Stimulated activated CD4-positive, alpha-beta T cell treated with anti-CD3 and anti-CD28 coated beads, TNF-alpha, amount 100 ng/mL, for 1 hour (primary cell): Measurements from ENCODE around the gene ABL1.

ENCODE experiments used
- DNase-seq, 3 donors: peaks; one replicate each; pipeline ENCODE4 v3.0.0-alpha.2; 2020; ENCODE audit warnings: low read depth in 3 of 3, low spot score in 1 of 3

The ABL1 gene

DNA sequence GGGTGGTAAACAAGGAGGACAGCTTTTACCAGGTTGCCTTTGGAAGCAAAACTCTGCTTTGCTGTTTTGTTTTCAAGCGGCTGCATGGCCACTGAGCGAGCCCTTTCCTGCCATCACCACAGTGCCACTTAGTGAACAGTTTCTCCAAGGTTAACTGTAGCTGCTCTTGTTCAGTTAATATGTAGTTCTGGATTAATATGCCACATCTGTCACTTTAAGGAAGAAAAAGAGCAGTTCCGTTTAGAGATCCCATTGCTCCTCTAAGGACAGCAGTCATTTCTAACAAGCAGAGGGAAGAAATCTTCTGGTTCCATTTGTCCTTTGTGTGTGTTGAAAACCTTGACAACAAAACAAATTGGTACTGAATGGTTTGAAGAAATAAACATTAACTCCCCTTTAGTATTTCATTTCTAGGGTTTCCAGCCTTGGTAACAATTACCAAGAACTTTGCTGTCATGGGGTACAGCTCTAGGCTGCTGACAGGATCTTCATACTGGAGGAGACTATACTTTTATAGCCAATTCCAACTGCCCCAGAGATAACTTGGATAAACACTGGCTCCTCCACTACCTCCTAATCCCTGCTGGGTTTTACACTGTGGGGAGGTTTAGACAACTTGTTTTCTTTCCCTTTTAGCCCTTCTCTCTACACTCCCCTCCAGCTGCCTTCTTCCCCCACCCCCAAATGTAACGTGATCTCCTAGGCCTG is 10.3 kb upstream of the ABL1 start:
- no peak for DNase-seq

DNA sequence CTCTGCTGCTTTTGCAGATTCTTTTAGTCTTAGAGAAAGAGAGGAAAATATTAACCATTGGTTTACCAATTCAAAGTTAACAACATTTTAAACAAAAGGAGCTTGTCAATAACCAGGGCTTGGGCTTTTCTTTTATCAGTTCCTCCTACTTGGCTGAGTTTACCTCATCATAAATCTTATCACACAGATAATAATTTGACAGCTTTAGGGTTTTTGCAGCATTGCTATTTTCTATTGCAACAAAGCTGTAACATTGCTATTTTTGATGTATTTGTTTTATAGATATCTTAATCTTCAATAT is 9.8 kb upstream of the ABL1 start:
- no peak for DNase-seq

- no peak for DNase-seq
These were observed 9.2 kb upstream of the ABL1 start for GRCh38 chr9:130825809-130826208.

GRCh38 chr9:130829762-130830161 is 5.3 kb upstream of the ABL1 start:
- no peak for DNase-seq

DNA sequence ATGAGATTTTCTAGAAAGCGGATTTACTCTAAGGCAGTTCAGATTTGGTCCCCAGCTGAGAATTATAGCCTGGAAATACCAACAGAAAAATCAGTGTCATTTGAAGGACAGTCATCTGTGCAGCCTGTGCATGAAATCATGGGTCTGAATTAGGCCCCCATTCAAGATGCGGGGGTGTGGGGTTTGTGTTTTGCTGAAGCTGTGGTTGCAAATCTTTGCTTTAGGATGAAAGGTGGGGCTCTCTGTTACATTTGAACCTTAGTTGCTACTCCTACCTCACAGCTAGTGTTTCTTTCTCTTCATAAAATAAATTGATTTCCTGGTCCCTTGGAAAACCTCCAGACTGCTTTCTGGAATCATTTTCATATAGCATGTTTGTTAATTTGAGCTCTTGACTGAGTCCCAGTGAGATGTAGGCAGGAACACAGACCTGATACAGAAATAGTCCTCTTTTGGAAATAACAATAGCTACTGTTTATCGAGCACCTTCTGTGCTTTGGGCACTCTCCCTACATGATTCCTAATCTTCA is 4.8 kb upstream of the ABL1 start:
- no peak for DNase-seq

GRCh38 chr9:130831077-130831476 is 4.0 kb upstream of the ABL1 start:
- DNase-seq = no peak

DNA sequence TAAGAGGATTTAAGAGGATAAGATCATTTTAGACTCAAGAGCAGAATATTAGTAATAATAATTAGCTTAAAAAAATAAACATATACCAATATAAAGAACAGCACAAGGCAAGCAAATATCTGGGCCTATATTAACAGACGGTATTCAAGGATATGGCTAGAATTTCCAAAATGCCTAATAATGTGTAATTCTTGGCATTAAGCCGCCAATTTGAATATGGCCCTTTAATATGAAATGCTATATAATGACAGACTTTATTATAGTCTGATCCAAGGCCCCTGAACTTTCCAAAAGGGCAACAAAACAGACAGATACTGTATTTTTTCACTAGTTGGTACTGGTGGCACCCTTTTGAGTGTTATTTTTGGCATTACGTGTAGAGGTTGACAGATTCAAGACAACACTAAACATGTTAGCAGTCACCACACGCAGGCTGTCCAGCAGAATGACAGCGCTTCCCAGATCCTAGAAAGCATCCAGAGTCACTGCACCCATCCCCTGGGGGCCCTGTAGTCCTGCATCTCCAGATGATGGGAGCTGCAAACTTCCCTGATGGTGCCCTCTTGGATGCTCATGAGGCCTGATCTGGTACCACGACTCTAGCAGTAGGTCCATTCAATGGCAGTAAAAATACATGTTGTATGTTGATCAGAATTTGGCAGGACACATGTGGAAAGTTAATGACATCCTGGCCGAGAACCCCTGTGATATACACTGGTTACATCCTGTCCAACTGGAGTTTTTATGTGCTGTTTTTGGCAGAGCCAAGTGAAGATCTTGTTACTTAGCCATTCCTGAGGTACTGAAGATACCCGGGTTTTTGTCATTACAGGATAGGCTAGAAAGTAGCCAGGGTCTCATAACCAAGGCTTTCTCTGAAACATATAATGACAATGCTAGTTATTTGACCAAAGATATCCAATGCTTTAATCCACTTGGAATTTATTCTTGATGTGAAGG is 1.7 kb upstream of the ABL1 start:
- DNase-seq = no peak

DNA sequence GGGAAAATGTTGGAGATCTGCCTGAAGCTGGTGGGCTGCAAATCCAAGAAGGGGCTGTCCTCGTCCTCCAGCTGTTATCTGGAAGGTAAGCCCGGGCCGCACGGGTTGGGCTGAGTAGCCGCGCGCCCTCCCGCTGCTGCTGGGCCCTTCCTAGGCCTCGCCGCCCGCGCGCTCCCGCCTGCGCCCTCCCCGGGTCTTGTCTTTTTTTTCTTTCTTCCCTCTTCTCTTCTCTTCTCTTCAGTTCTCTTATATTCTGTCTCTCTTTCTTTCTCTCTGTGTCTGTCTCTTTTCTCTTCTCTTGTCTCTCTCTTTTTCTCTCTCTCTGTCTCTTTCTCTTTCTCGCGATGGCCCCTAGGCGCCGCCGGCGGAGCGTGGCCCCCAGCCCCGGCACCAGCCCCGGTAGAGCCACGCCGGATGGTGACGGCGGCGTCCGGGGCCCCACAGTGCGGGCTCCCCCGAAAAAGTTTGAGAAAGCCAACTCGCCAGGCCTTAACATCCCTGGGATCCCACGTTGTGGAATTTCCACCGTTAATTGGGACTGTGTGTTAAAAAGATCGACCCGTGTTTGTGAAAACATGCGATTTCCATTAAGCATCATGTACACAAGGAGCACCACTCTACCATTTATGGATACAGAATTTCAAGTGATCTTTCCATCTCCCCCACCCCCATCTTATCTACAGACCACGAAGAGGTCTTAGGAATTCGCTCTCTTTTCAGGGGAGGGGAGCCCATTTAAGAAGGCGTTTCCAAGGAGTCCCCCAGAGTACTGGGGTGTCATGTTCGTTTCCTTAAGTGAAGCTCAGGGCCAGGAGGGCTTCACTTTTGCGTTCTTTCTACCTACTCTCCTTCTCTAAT is 616 bp downstream of the ABL1 start:
- DNase-seq = peak in 1 of 3 donors; percentile 35

- DNase-seq = no peak
These were observed 2.0 kb downstream of the ABL1 start for GRCh38 chr9:130837002-130837511.

- no peak for DNase-seq
These were observed 2.6 kb downstream of the ABL1 start for GRCh38 chr9:130837643-130838042.

DNA sequence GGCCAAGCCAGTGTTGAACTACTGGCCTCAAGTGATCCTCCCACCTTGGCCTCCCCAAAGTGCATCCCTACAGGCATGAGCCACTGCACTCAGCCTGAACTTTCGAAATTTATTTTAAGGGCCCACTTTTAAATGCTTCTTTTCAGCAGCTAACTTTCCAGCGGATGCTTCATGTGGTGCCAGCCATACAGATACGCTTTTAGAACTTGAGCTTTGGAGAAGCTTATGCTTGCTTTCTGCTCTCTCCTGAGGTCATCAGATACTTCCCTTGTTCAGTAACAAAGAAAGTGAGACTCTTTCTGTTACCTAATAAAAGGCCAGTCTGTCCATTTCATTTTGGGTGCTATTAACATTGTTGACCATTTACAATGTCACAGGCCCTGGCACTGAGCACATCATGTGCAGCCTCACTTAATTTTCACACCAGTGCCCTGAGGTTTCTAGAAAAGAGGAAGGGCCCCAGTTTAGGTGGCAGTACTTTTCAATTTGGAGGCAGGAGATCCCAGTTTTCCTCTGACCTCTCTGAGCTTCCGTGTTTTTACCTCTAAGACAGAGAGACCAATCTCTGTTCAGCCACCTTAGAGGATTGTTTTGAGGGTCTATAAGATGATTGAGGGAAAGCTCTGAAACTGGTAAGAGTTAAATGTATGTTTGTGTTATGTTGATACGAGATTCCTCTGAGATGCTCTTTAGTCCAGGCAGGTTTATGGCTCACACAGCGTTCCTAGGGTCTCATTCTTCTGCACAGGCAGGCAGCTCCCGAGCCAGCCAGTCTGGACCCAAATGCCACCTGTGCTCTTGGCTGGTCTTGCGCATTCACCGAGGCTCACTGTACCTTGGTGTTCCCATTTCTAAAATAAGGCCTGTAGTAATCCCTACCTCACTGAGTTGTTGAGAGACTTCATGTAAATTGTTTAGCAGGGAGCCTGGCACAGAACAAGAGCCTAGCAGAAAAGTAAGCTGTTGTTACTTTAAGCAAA is 4.4 kb downstream of the ABL1 start:
- no peak for DNase-seq

GRCh38 chr9:130842545-130842944 is 7.5 kb downstream of the ABL1 start:
- no peak for DNase-seq

DNA sequence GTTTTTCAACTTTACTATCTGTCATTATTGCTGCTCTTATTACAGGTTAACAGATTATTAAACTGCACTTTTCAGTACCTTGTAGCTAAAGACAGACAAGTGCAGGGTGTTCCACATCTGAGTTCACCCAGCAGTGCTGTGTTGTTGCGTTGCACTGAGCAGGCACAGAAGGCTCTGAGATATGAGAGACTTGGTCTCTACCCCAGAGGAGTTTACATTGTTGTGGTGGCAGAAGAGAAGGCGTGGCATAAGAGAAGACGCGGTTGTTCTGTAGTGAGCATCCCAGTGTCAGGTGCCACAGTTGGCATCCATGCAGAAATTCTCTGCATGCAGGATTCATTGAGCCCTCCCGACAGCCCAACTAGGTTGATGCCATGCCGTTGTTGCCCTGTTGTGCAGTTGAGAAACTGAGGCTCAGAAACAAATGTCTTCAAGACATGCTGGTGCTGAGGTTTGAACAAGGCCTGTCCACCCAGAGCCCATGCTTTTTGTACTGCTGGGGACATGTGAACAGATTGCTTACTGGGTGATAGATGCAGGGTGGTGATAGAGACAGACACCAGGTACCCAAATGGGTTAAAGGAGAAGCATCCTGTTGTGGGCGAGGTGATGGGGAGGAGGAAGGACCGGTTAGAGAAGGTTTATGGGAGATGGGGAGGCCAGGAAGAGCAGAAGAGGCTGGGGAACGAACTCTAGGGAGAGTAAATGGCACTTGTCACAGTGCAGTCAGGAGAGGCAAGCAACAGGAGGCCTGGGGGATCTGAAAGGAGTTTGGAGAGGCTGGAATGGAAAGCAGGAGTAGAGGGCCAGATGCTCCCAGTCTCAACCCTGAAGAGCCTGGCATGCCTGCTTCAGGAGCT is 8.2 kb downstream of the ABL1 start:
- no peak for DNase-seq

- no peak for DNase-seq
These were observed 9.0 kb downstream of the ABL1 start for GRCh38 chr9:130844044-130844451.

DNA sequence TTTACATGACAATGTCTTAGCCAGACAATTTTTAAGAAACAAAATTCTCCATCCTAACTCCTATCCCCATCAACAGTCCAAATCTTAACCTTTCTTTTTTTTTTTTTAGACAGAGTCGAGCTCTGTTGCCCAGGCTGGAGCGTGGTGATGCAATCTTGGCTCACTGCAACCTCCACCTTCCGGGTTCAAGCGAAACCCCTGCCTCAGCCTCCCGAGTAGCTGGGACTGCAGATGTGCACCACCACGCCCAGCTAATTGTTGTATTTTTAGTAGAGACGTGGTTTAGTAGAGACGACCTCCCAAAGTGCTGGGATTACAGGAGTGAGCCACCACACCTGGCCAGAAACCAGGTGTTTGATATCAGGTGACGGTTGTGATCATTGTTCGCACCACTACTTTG is 10.2 kb downstream of the ABL1 start:
- no peak for DNase-seq

GRCh38 chr9:130845901-130846481 is 10.9 kb downstream of the ABL1 start:
- no peak for DNase-seq

DNA sequence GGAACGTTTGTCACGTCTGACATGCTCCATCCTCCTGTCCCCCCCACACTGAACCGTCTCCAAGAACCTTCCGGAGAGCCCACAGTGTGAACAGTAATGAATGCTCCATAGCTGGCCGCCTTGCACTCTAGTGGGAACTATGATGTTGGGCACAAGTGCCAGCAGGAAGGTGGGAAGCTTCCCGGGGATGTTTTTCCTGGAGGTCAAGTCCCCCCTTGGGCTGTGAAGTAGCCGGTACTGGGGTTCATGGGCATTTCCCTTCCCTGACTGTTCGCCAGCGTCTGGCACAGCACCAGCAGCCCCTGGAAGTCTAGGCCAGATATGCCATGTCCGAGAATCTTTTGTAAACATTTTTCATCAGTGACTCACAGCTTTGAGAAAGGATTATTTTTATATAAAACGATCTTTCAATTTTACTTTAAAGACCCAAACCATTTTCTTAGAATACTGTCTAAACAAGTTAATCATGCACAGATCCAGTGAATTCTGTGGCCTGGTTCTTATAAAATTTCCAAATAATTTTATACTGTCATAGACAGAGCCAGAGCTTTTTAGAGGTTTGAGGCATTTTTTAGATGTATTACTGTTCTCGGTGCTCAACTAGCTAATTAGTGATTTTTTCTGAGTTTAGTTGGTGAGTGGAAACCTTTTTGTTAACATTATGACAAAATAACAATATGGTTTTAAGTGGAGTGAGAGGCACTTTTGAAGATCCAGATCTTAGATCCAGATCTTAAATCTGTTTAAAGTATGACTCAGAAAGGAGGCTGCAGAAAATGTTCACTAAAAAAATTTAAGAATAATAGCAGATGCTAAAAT is 11.6 kb downstream of the ABL1 start:
- DNase-seq = no peak
